Measurements from ENCODE around the gene CTNNBIP1. TPM values are rescaled to one million over a fixed set of nuclear protein-coding genes. Genes with fewer than 3 reads are reported as not detected.
A peak's percentile ranks its signal among the peaks of the same experiment; 100 is the strongest.

The CTNNBIP1 gene
- polyA plus RNA-seq, 3 donors = 26.2 to 26.8 (median 26.3) TPM

- H3K27me3 Mint-ChIP-seq (ENCODE audit: low read depth in 3 of 3) = peaks cover 0 to 4% (median 0%) of the 10 kb centered on the region in 3 donors
- no peaks in the 10 kb centered on the region for H3K79me2 ChIP-seq (ENCODE audit: insufficient read depth, low read length)
- DNase-seq = peak in 1 of 3 donors; percentile 1
- no peak overlapping the region for H3K27ac ChIP-seq (ENCODE audit: low read depth in 1 of 2, low read length in 2 of 2)
- H3K4me1 Mint-ChIP-seq = peaks cover 12% of the 10 kb centered on the region
- H3K4me3 ChIP-seq (replicated peaks in 1 of 3; ENCODE audit: low read depth in 2 of 3, low read length in 3 of 3) = no peak overlapping the region
- peaks cover 3 to 19% of the 10 kb centered on the region in 2 donors for H3K36me3 ChIP-seq (replicated peaks in 1 of 2; ENCODE audit: control insufficient read depth in 1 of 2, insufficient read depth in 2 of 2, low read length in 2 of 2)
- H3K9me3 ChIP-seq (replicated peaks in 1 of 2; ENCODE audit: control insufficient read depth in 1 of 2, insufficient read depth in 1 of 2, low read length in 2 of 2) = no peaks in the 10 kb centered on the region
- H3K9ac ChIP-seq (ENCODE audit: insufficient read depth, low read length, poor library complexity, severe bottlenecking) = no peak overlapping the region
- peak overlapping the region in 1 of 7 donors; percentile 64 for H3K27ac Mint-ChIP-seq
- 93% methylated on average over 10 of the region's 10 CpGs for WGBS (ENCODE audit: insufficient coverage)
- H3K36me3 Mint-ChIP-seq = peaks cover 22 to 30% of the 10 kb centered on the region in 2 donors
- H3K27me3 ChIP-seq (ENCODE audit: control insufficient read depth in 2 of 2, insufficient read depth in 2 of 2, low read length in 2 of 2) = no peaks in the 10 kb centered on the region
- no peaks in the 10 kb centered on the region for H3K9me3 Mint-ChIP-seq
- H3K4me2 ChIP-seq (replicated peaks; ENCODE audit: extremely low read depth, low read length, poor library complexity, severe bottlenecking) = no peak overlapping the region
- peaks cover 5 to 6% of the 10 kb centered on the region in 2 donors for H3K4me1 ChIP-seq (ENCODE audit: control insufficient read depth in 1 of 2, insufficient read depth in 2 of 2, low read length in 2 of 2)
- intact Hi-C loops (cut with micrococcal nuclease) = loop anchor here (5.0 to 10.0 kb wide), 4 partner anchors 34 to 157 kb away; partner anchors contain the start of genes CTNNBIP1 (in 2 of the 2) and UBE4B (in 2 of the 2)
- H3K4me3 Mint-ChIP-seq = no peak overlapping the region
- no peak for TF ChIP-seq CTCF (IDR thresholded peaks at IDR 0.05)
- no peaks in the 10 kb centered on the region for H4K20me1 ChIP-seq (ENCODE audit: insufficient read depth, low read length)
- H2AFZ ChIP-seq (ENCODE audit: insufficient read depth, low read depth, low read length, poor library complexity, severe bottlenecking) = no peak overlapping the region
Measured at GRCh38 chr1:9877962-9878361, 32.1 kb downstream of the CTNNBIP1 start.

- H3K4me3 Mint-ChIP-seq = no peak overlapping the region
- Histone ChIP-seq H3K4me3 (replicated peaks in 1 of 3; ENCODE audit: low read depth in 2 of 3, low read length in 3 of 3) (no peak overlapping the region), H3K4me1 (ENCODE audit: control insufficient read depth in 1 of 2, insufficient read depth in 2 of 2, low read length in 2 of 2) (peaks cover 5 to 6% of the 10 kb centered on the region in 2 donors), H3K9ac (ENCODE audit: insufficient read depth, low read length, poor library complexity, severe bottlenecking) (no peak overlapping the region), H3K36me3 (replicated peaks in 1 of 2; ENCODE audit: control insufficient read depth in 1 of 2, insufficient read depth in 2 of 2, low read length in 2 of 2) (peaks cover 19 to 36% of the 10 kb centered on the region in 2 donors), H3K27me3 (ENCODE audit: control insufficient read depth in 2 of 2, insufficient read depth in 2 of 2, low read length in 2 of 2) (no peaks in the 10 kb centered on the region), H3K9me3 (replicated peaks in 1 of 2; ENCODE audit: control insufficient read depth in 1 of 2, insufficient read depth in 1 of 2, low read length in 2 of 2) (no peaks in the 10 kb centered on the region), H3K4me2 (replicated peaks; ENCODE audit: extremely low read depth, low read length, poor library complexity, severe bottlenecking) (no peak overlapping the region), H4K20me1 (ENCODE audit: insufficient read depth, low read length) (no peaks in the 10 kb centered on the region), H3K27ac (ENCODE audit: low read depth in 1 of 2, low read length in 2 of 2) (no peak overlapping the region), H3K79me2 (ENCODE audit: insufficient read depth, low read length) (no peaks in the 10 kb centered on the region), H2AFZ (ENCODE audit: insufficient read depth, low read depth, low read length, poor library complexity, severe bottlenecking) (no peak overlapping the region)
- H3K27ac Mint-ChIP-seq = no peak overlapping the region
- H3K36me3 Mint-ChIP-seq = peaks cover 11 to 37% of the 10 kb centered on the region in 2 donors
- DNase-seq = no peak
- no peaks in the 10 kb centered on the region for H3K9me3 Mint-ChIP-seq
- TF ChIP-seq CTCF (IDR thresholded peaks at IDR 0.05) = no peak
- WGBS (ENCODE audit: insufficient coverage) = 77% methylated on average over 4 of the region's 6 CpGs
- H3K27me3 Mint-ChIP-seq (ENCODE audit: low read depth in 3 of 3) = peaks cover 0 to 4% (median 0%) of the 10 kb centered on the region in 3 donors
- peaks cover 7% of the 10 kb centered on the region for H3K4me1 Mint-ChIP-seq
- intact Hi-C loops (cut with micrococcal nuclease) = loop anchor here (2.0 to 10.0 kb wide), 5 partner anchors 37 to 159 kb away; partner anchors contain the start of genes CTNNBIP1 (in 2 of the 2), UBE4B (in 2 of the 2), LZIC (in 1 of the 2) and NMNAT1 (in 1 of the 2)
Measured at GRCh38 chr1:9875636-9876000, 34.5 kb downstream of the CTNNBIP1 start.

All from CD14-positive monocyte (primary cell).